WERI-Rb-1 (cell line): ENCODE measurements around the gene DSCAM.

Source experiments
- DNase-seq: peaks from one replicate; pipeline ENCODE4 v3.0.0-alpha.2; 2020
- H3K27ac ChIP-seq: fragments of 250-450 bp; sonication (Bioruptor Pico); 2 replicates; pipeline ENCODE4 v1.5.1; 2020; ENCODE audit warnings: mild to moderate bottlenecking, moderate library complexity
- H3K27me3 ChIP-seq: fragments of 250-450 bp; sonication (Bioruptor Pico); 2 replicates; pipeline ENCODE4 v1.5.1; 2021; ENCODE audit warnings: mild to moderate bottlenecking, low read depth, moderate library complexity; ENCODE audit not compliant: insufficient read depth, severe bottlenecking
- H3K36me3 ChIP-seq: fragments of 250-450 bp; sonication (Bioruptor Pico); 2 replicates; pipeline ENCODE4 v1.5.1; 2020; ENCODE audit warnings: mild to moderate bottlenecking, moderate library complexity
- H3K4me3 ChIP-seq: 2 replicates; pipeline ENCODE4 v1.5.1; 2011; ENCODE audit warnings: low read depth, mild to moderate bottlenecking, control low read depth, low read length
- H3K9me3 ChIP-seq: fragments of 250-450 bp; sonication (Bioruptor Pico); 2 replicates; pipeline ENCODE4 v1.5.1; 2021; ENCODE audit warnings: mild to moderate bottlenecking, moderate library complexity; ENCODE audit not compliant: severe bottlenecking
- CTCF ChIP-seq: IDR thresholded peaks from 2 replicates; pipeline ENCODE4 v1.5.1; 2011; ENCODE audit warnings: low read depth, mild to moderate bottlenecking, control low read depth, inconsistent platforms, low read length

Gene DSCAM

GRCh38 chr21:39969691-39970364 is 877.1 kb downstream of the DSCAM start:
- Histone ChIP-seq H3K36me3 (no peaks in the 10 kb centered on the region), H3K27ac (no peak overlapping the region), H3K27me3 (peaks cover 4% of the 10 kb centered on the region), H3K4me3 (no peak overlapping the region), H3K9me3 (peaks cover 5% of the 10 kb centered on the region)
- no peak for TF ChIP-seq CTCF
- DNase-seq = no peak

- DNase-seq = no peak
- no peak overlapping the region for H3K4me3 ChIP-seq
Observed at GRCh38 chr21:39968010-39968409, 878.9 kb downstream of the DSCAM start.

GRCh38 chr21:39966786-39967185 is 880.2 kb downstream of the DSCAM start:
- H3K4me3 ChIP-seq = no peak overlapping the region
- DNase-seq = no peak
- no peaks in the 10 kb centered on the region for H3K36me3 ChIP-seq
- no peak overlapping the region for H3K27ac ChIP-seq
- peaks cover 5% of the 10 kb centered on the region for H3K9me3 ChIP-seq
- no peak for TF ChIP-seq CTCF
- H3K27me3 ChIP-seq = peaks cover 6% of the 10 kb centered on the region

More at GRCh38 chr21:39968010-39968409, 878.9 kb downstream of the DSCAM start:
- Histone ChIP-seq H3K27me3 (peaks cover 4% of the 10 kb centered on the region), H3K9me3 (peaks cover 5% of the 10 kb centered on the region), H3K36me3 (no peaks in the 10 kb centered on the region), H3K27ac (no peak overlapping the region)
- TF ChIP-seq CTCF = 0 out of 2 replicates have a peak, but pooled peaks have one; percentile 22

- Histone ChIP-seq H3K9me3 (peaks cover 9% of the 10 kb centered on the region), H3K4me3 (no peak overlapping the region), H3K36me3 (no peaks in the 10 kb centered on the region), H3K27me3 (peaks cover 6% of the 10 kb centered on the region), H3K27ac (no peak overlapping the region)
- TF ChIP-seq CTCF = no peak
- DNase-seq = no peak
Observed at GRCh38 chr21:39965026-39965425, 881.9 kb downstream of the DSCAM start.

DNA sequence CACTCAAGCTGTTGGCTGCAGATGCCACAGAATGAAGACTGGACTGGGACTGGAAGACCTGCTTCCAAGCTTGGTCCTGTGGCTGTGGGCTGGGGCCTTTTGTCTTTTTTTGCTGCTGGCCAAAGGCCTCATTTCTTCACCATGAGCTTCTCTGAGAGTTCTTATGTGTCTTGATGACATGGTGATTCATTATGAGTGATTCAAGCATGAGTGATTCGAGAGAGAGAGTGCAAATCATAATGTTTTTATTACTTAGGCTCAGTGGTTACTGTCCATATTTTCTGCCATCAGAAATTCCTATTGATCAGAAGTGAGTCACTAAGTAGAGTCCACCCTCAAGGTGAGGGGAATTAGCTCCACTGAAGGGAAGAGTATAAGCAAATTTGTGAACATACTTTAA is 885.7 kb downstream of the DSCAM start:
- DNase-seq = no peak
- Histone ChIP-seq H3K27me3 (peaks cover 2% of the 10 kb centered on the region), H3K4me3 (no peak overlapping the region), H3K9me3 (peaks cover 9% of the 10 kb centered on the region), H3K27ac (no peak overlapping the region), H3K36me3 (no peaks in the 10 kb centered on the region)
- TF ChIP-seq CTCF = no peak
